UCSD-AML1 (cell line): ENCODE measurements around the gene NUTF2.
A peak's percentile ranks its signal among the peaks of the same experiment; 100 is the strongest.

ENCODE experiments used
- DNase-seq: peaks from one replicate; lab custom pipeline; 2025; ENCODE audit not compliant: unreplicated experiment; lab: John Stamatoyannopoulos, UW

NUTF2 gene

GRCh38 chr16:67846320-67847063 is at the start of gene NUTF2:
NUTF2 (plus strand) TSS chr16:67846933; CDS start chr16:67865131, 18,198 bp downstream.
- peak; percentile 98 for DNase-seq

GRCh38 chr16:67800338-67800926 is 46.3 kb upstream of the NUTF2 start:
- DNase-seq: no peak

- DNase-seq: no peak
Observed at GRCh38 chr16:67801241-67801640, 45.5 kb upstream of the NUTF2 start.

GRCh38 chr16:67801883-67802282 is 44.9 kb upstream of the NUTF2 start:
- no peak for DNase-seq

- no peak for DNase-seq
Observed at GRCh38 chr16:67803894-67804293, 42.8 kb upstream of the NUTF2 start.

- no peak for DNase-seq
Observed at GRCh38 chr16:67804853-67805542, 41.7 kb upstream of the NUTF2 start.

GRCh38 chr16:67805718-67806427 is 40.9 kb upstream of the NUTF2 start:
- DNase-seq: no peak

GRCh38 chr16:67806428-67807147 is 40.1 kb upstream of the NUTF2 start, which contains the start of the genes RANBP10 and TSNAXIP1:
RANBP10 (minus strand) TSS chr16:67806560; CDS start chr16:67806536, 24 bp downstream.
TSNAXIP1 (plus strand) TSS chr16:67806889; CDS start chr16:67807150, 261 bp downstream.
- DNase-seq: peak; percentile 97

- no peak for DNase-seq
Observed at GRCh38 chr16:67807148-67807682, 39.5 kb upstream of the NUTF2 start.

- DNase-seq: no peak
Observed at GRCh38 chr16:67811899-67812298, 34.8 kb upstream of the NUTF2 start.

- DNase-seq: no peak
Observed at GRCh38 chr16:67814567-67814966, 32.2 kb upstream of the NUTF2 start.

GRCh38 chr16:67820608-67821259 is 26.0 kb upstream of the NUTF2 start:
- no peak for DNase-seq

- no peak for DNase-seq
Observed at GRCh38 chr16:67822511-67822910, 24.2 kb upstream of the NUTF2 start.

- DNase-seq: no peak
Observed at GRCh38 chr16:67825119-67825518, 21.6 kb upstream of the NUTF2 start.

- no peak for DNase-seq
Observed at GRCh38 chr16:67825906-67826305, 20.8 kb upstream of the NUTF2 start.

- no peak for DNase-seq
Observed at GRCh38 chr16:67828651-67829050, 18.1 kb upstream of the NUTF2 start.

- no peak for DNase-seq
Observed at GRCh38 chr16:67833030-67833414, 13.7 kb upstream of the NUTF2 start.

- DNase-seq: peak; percentile 91
Observed at GRCh38 chr16:67833415-67834241, 13.1 kb upstream of the NUTF2 start.

- DNase-seq: no peak
Observed at GRCh38 chr16:67834242-67834614, 12.5 kb upstream of the NUTF2 start.
